Kidney (tissue), 14 donors: Measurements from ENCODE around the gene RNF152. TPM values are rescaled to one million over a fixed set of nuclear protein-coding genes. Genes with fewer than 3 reads are reported as not detected.

ENCODE experiments used
- DNase-seq, 5 donors: peaks; one replicate each; pipeline ENCODE4 v3.0.0-alpha.2; 2013 to 2020
- FAIRE-seq: peaks from 2 replicates; lab custom pipeline; 2012; peaks lifted over from hg19 to GRCh38; lab: Jason Lieb, UNC
- H3K27ac ChIP-seq, 2 donors: one replicate each; pipeline ENCODE4 v1.7.0; 2013; ENCODE audit warnings: low read depth in 2 of 2, low read length in 2 of 2, inconsistent platforms in 1 of 2
- H3K27me3 ChIP-seq: one replicate; pipeline ENCODE4 v1.7.1; 2013; ENCODE audit warnings: low read length, inconsistent platforms; ENCODE audit not compliant: control insufficient read depth, insufficient read depth
- H3K36me3 ChIP-seq, 3 donors: one replicate each; pipeline versions ENCODE4 v1.7.0 to v1.7.1; 2013; ENCODE audit warnings: low read length in 3 of 3, control low read depth in 1 of 3, inconsistent platforms in 1 of 3; ENCODE audit not compliant: insufficient read depth in 3 of 3, control insufficient read depth in 2 of 3
- H3K4me1 ChIP-seq, 3 donors: one replicate each; pipeline versions ENCODE4 v1.7.0 to v1.7.1; 2013; ENCODE audit warnings: low read length in 3 of 3, inconsistent platforms in 1 of 3, low read depth in 1 of 3; ENCODE audit not compliant: control insufficient read depth in 2 of 3, insufficient read depth in 2 of 3
- H3K4me3 ChIP-seq, 3 donors: one replicate each; pipeline versions ENCODE4 v1.7.0 to v1.8.1; 2013; ENCODE audit warnings: low read length in 3 of 3, control low read depth in 1 of 3, inconsistent platforms in 1 of 3
- H3K9ac ChIP-seq, 3 donors: one replicate each; pipeline versions ENCODE4 v1.7.0 to v1.7.1; 2013; ENCODE audit warnings: low read length in 3 of 3, control low read depth in 1 of 3, inconsistent platforms in 1 of 3
- H3K9me3 ChIP-seq, 3 donors: one replicate each; pipeline versions ENCODE4 v1.7.0 to v1.7.1; 2013; ENCODE audit warnings: low read length in 3 of 3, control low read depth in 1 of 3, inconsistent platforms in 1 of 3; ENCODE audit not compliant: control insufficient read depth in 2 of 3, insufficient read depth in 1 of 3
- CTCF ChIP-seq: IDR thresholded peaks from 3 replicates; pipeline ENCODE4 v1.5.1; 2012; ENCODE audit warnings: mild to moderate bottlenecking, moderate library complexity, borderline replicate concordance; ENCODE audit not compliant: insufficient read depth; ENCODE audit errors: extremely low read depth
- intact Hi-C: fragments of 100-400 bp; cut with DNase I; formaldehyde crosslinking; loops from one replicate; pipeline ENCODE4 v1.11.1; 2022
- polyA plus RNA-seq: library from polyadenylated mRNA; stranded (reverse); fragments of 350-450 nt; fragmentation: Illumina TruSeq; extraction: RNeasy Lipid Tissue Mini Kit (QIAGEN cat#74804); gene quantifications from one replicate; pipeline ENCODE4 v1.2.3, GENCODE V29; 2014; ENCODE audit warnings: low read depth, low replicate concordance; ENCODE audit not compliant: insufficient read depth
- total RNA-seq: library from RNA; stranded (reverse); fragmentation: NEBNext Ultra II Directional; extraction: Animal tissue kit (Norgen Biotek cat#: 25700); gene quantifications from one replicate; pipeline ENCODE4 v1.2.1, GENCODE V29; 2021
- donor health status: control.
- donor health status: control.
- donor health status: control.
- donor health status: control.
- donor health status: control.
- donor health status: DM: yes; HTN: yes; CAD: no.
- donor health status: Normal renal cell carcinoma (clear cell type).

Gene RNF152
- total and polyA plus RNA-seq, 2 donors from 2014 or later = 37.6 to 45.0 TPM

GRCh38 chr18:61842146-61842545 lies 50.7 kb downstream of the RNF152 start:
- Histone ChIP-seq H3K9ac (no peak overlapping the region), H3K27ac (no peak overlapping the region), H3K4me1 (no peaks in the 10 kb centered on the region), H3K9me3 (no peaks in the 10 kb centered on the region), H3K4me3 (no peak overlapping the region), H3K27me3 (no peaks in the 10 kb centered on the region), H3K36me3 (peaks cover 0 to 18% (median 7%) of the 10 kb centered on the region in 3 donors)
- FAIRE-seq (no peak), DNase-seq (peak in 1 of 5 donors; percentile 9)
- TF ChIP-seq CTCF = no peak
- intact Hi-C loops = no loop called here

- intact Hi-C loops = no loop called here
- FAIRE-seq = no peak
- Histone ChIP-seq H3K27me3 (no peaks in the 10 kb centered on the region), H3K27ac (no peak overlapping the region), H3K36me3 (peaks cover 0 to 17% (median 11%) of the 10 kb centered on the region in 3 donors), H3K4me1 (no peaks in the 10 kb centered on the region), H3K9ac (no peak overlapping the region), H3K4me3 (no peak overlapping the region), H3K9me3 (no peaks in the 10 kb centered on the region)
- DNase-seq = no peak
- no peak for TF ChIP-seq CTCF
These were observed 51.1 kb downstream of the RNF152 start for GRCh38 chr18:61841706-61842105.

- Histone ChIP-seq H3K27ac (no peak overlapping the region), H3K4me1 (no peaks in the 10 kb centered on the region), H3K4me3 (no peak overlapping the region), H3K27me3 (no peaks in the 10 kb centered on the region), H3K9me3 (no peaks in the 10 kb centered on the region), H3K36me3 (peaks cover 0 to 15% (median 12%) of the 10 kb centered on the region in 3 donors), H3K9ac (no peak overlapping the region)
- FAIRE-seq (no peak), DNase-seq (no peak)
- intact Hi-C loops = no loop called here
- TF ChIP-seq CTCF = no peak
These were observed 52.5 kb downstream of the RNF152 start for GRCh38 chr18:61840324-61840723.

GRCh38 chr18:61838521-61838920 lies 54.3 kb downstream of the RNF152 start:
- DNase-seq (no peak), FAIRE-seq (no peak)
- no peak overlapping the region for H3K9ac ChIP-seq
- no peak overlapping the region for H3K27ac ChIP-seq
- H3K4me1 ChIP-seq = peaks cover 0 to 9% (median 9%) of the 10 kb centered on the region in 3 donors
- H3K9me3 ChIP-seq = no peaks in the 10 kb centered on the region
- H3K36me3 ChIP-seq = peaks cover 0 to 15% (median 12%) of the 10 kb centered on the region in 3 donors
- intact Hi-C loops = no loop called here
- no peak for TF ChIP-seq CTCF
- H3K27me3 ChIP-seq = no peaks in the 10 kb centered on the region
- H3K4me3 ChIP-seq = no peak overlapping the region
